Right lobe of liver (tissue), 6 donors: ENCODE measurements around the gene RBM19. TPM values are rescaled to one million over a fixed set of nuclear protein-coding genes. Genes with fewer than 3 reads are reported as not detected.

Source experiments
- ATAC-seq, 4 donors: fragments of 200-7000 bp; cut with Tn5 transposase; one replicate each; pipeline ENCODE4 v1.9.1; 2020; ENCODE audit warnings: mild to moderate bottlenecking in 4 of 4, moderate library complexity in 4 of 4
- DNase-seq, 3 donors: peaks; one replicate each; pipeline ENCODE4 v3.0.0-alpha.2; 2020
- H3K27ac ChIP-seq, 3 donors: fragments of 200-600 bp; one replicate each; pipeline ENCODE4 v1.8.0; 2022
- H3K27me3 ChIP-seq, 2 donors: fragments of 200-600 bp; one replicate each; pipeline ENCODE4 v1.8.0; 2022
- H3K36me3 ChIP-seq, 4 donors: fragments of 200-600 bp; sonication (generic) in 1 of 4; one replicate each; pipeline versions ENCODE4 v1.5.1 to v1.8.0; 2017 to 2022; ENCODE audit warnings: control low read depth in 1 of 4
- H3K4me1 ChIP-seq, 4 donors: fragments of 200-600 bp; sonication (generic) in 1 of 4; one replicate each; pipeline versions ENCODE4 v1.5.1 to v1.8.0; 2017 to 2022; ENCODE audit warnings: control low read depth in 1 of 4
- H3K4me3 ChIP-seq, 3 donors: fragments of 200-600 bp; one replicate each; pipeline ENCODE4 v1.8.0; 2022
- H3K9me3 ChIP-seq, 4 donors: fragments of 200-600 bp; sonication (generic) in 1 of 4; one replicate each; pipeline versions ENCODE4 v1.5.1 to v1.8.0; 2017 to 2022; ENCODE audit warnings: control low read depth in 1 of 4
- CTCF ChIP-seq, 4 donors: fragments of 200-600 bp in 3 of 4; fragments of 450-650 bp in 1 of 4; IDR thresholded peaks; one replicate each; pipeline versions ENCODE4 v1.5.1 to v1.8.0; 2016 to 2022; ENCODE audit warnings: antibody characterized with exemption in 4 of 4, mild to moderate bottlenecking in 2 of 4
- POLR2A ChIP-seq: fragments of 450-650 bp; IDR thresholded peaks from one replicate; pipeline ENCODE4 v1.6.1; 2017; ENCODE audit warnings: antibody characterized with exemption, mild to moderate bottlenecking
- WGBS: methylation state at CpG from one replicate; pipeline ENCODE4 v1.1.6; 2018; ENCODE audit warnings: low coverage, low lambda C conversion rate; ENCODE audit not compliant: insufficient coverage; ENCODE audit errors: missing lambda C conversion rate; 5-methylcytosine and 5-hydroxymethylcytosine counted together
- intact Hi-C, 2 donors: fragments of 100-400 bp; cut with DNase I; formaldehyde crosslinking; loops; one replicate each; pipeline versions ENCODE4 v1.11.2 to v1.14.1; 2022
- total RNA-seq, 6 experiments: library from RNA; depleted of rRNA in 2 of 6; stranded (reverse); fragments of >200 nt in 2 of 6; fragmentation: NEBNext Ultra II Directional in 3 of 6; extraction: Animal tissue kit (Norgen Biotek cat#: 25700) in 3 of 6; gene quantifications; one replicate each; pipeline versions ENCODE4 v1.1.0 to v1.2.4, GENCODE V29; 2016 to 2023
- donor health status: DM: no; HTN: yes; CAD: no.
- donor health status: DM: no; HTN: no; CAD: no.
- donor health status: DM: no; HTN: no; CAD: no.
- donor health status: DM: no; HTN: yes; CAD: no.
- donor health status: DM: no; HTN: yes; CAD: no.

Gene RBM19
- total RNA-seq, 6 experiments from 2014 or later, result 11.3 to 17.2 (median 14.2) TPM

- intact Hi-C loops, result no loop called here
- Histone ChIP-seq H3K27me3 (no peaks in the 10 kb centered on the region), H3K4me3 (no peak overlapping the region), H3K9me3 (no peaks in the 10 kb centered on the region), H3K27ac (no peak overlapping the region), H3K4me1 (no peaks in the 10 kb centered on the region), H3K36me3 (no peaks in the 10 kb centered on the region)
- TF ChIP-seq POLR2A (no peak), CTCF (IDR thresholded peaks at IDR 0.05) (no peak)
- ATAC-seq (no peak), DNase-seq (no peak)
- WGBS, result 40% methylated on average over 1 of the region's 2 CpGs
Observed at GRCh38 chr12:113882690-113883089, 83.4 kb downstream of the RBM19 start.

- H3K27me3 ChIP-seq, result no peaks in the 10 kb centered on the region
- WGBS, result 89% methylated on average over 16 of the region's 23 CpGs
- no peaks in the 10 kb centered on the region for H3K36me3 ChIP-seq
- H3K27ac ChIP-seq, result no peak overlapping the region
- TF ChIP-seq CTCF (IDR thresholded peaks at IDR 0.05) (no peak), POLR2A (no peak)
- no peak overlapping the region for H3K4me3 ChIP-seq
- H3K9me3 ChIP-seq, result no peaks in the 10 kb centered on the region
- ATAC-seq (no peak), DNase-seq (no peak)
- intact Hi-C loops, result no loop called here
- no peaks in the 10 kb centered on the region for H3K4me1 ChIP-seq
Observed at GRCh38 chr12:113880988-113881962, 84.8 kb downstream of the RBM19 start.

- Histone ChIP-seq H3K4me1 (no peaks in the 10 kb centered on the region), H3K27ac (no peak overlapping the region), H3K27me3 (no peaks in the 10 kb centered on the region), H3K9me3 (no peaks in the 10 kb centered on the region), H3K4me3 (no peak overlapping the region), H3K36me3 (no peaks in the 10 kb centered on the region)
- 90% methylated on average over 8 of the region's 11 CpGs for WGBS
- TF ChIP-seq POLR2A (no peak), CTCF (IDR thresholded peaks at IDR 0.05) (no peak)
- ATAC-seq, result no peak
- no peak for DNase-seq
- intact Hi-C loops, result no loop called here
Observed at GRCh38 chr12:113880326-113880725, 85.8 kb downstream of the RBM19 start.

- intact Hi-C loops, result no loop called here
- Histone ChIP-seq H3K9me3 (no peaks in the 10 kb centered on the region), H3K27ac (no peak overlapping the region), H3K4me3 (no peak overlapping the region), H3K4me1 (no peaks in the 10 kb centered on the region), H3K27me3 (no peaks in the 10 kb centered on the region), H3K36me3 (no peaks in the 10 kb centered on the region)
- ATAC-seq (no peak), DNase-seq (no peak)
- no CpG with 5 or more reads among the region's 3 CpGs for WGBS
- no peak for TF ChIP-seq CTCF (IDR thresholded peaks at IDR 0.05)
- TF ChIP-seq POLR2A, result no peak
Observed at GRCh38 chr12:113879658-113880057, 86.5 kb downstream of the RBM19 start.
